Adrenal gland (tissue), 12 donors: ENCODE data around the gene PATJ. TPM values are rescaled to one million over a fixed set of nuclear protein-coding genes. Genes with fewer than 3 reads are reported as not detected.

Experiments used
- DNase-seq, 7 donors: peaks; one replicate each; pipeline ENCODE4 v3.0.0-alpha.2; 2019 to 2020
- H3K27ac ChIP-seq, 5 donors: fragments of 200-600 bp; sonication (generic) in 4 of 5; 1 replicate in 3 of 5; 2 replicates in 2 of 5; pipeline versions ENCODE4 v1.5.1 to v1.8.0; 2016 to 2020; ENCODE audit warnings: mild to moderate bottlenecking in 1 of 5
- H3K27me3 ChIP-seq: fragments of 200-600 bp; 2 replicates; pipeline ENCODE4 v1.8.0; 2021
- H3K36me3 ChIP-seq, 2 donors: fragments of 200-600 bp; replicated peaks in 1 of 2; 1 replicate in 1 of 2; 2 replicates in 1 of 2; pipeline versions ENCODE4 v1.5.1 to v1.8.0; 2018 to 2022
- H3K4me1 ChIP-seq, 2 donors: fragments of 200-600 bp; replicated peaks in 1 of 2; 1 replicate in 1 of 2; 2 replicates in 1 of 2; pipeline versions ENCODE4 v1.5.1 to v1.8.0; 2018 to 2021
- H3K4me3 ChIP-seq, 4 donors: fragments of 200-600 bp; sonication (generic) in 3 of 4; one replicate each; pipeline ENCODE4 v1.5.1; 2016 to 2018
- H3K9me3 ChIP-seq, 3 donors: fragments of 200-600 bp; sonication (generic) in 1 of 3; replicated peaks in 1 of 3; 1 replicate in 2 of 3; 2 replicates in 1 of 3; pipeline versions ENCODE4 v1.5.1 to v1.8.0; 2016 to 2021
- CTCF ChIP-seq, 6 experiments: fragments of 450-650 bp in 4 of 6; fragments of 200-600 bp in 2 of 6; sonication (generic) in 1 of 6; IDR thresholded peaks; 1 replicate in 5 of 6; 2 replicates in 1 of 6; pipeline versions ENCODE4 v1.5.1 to v1.8.0; 2016 to 2021; ENCODE audit warnings: antibody characterized with exemption in 6 of 6, mild to moderate bottlenecking in 2 of 6, moderate library complexity in 1 of 6
- POLR2A ChIP-seq, 2 donors: fragments of 450-650 bp; IDR thresholded peaks; one replicate each; pipeline ENCODE4 v1.6.1; 2017; ENCODE audit warnings: antibody characterized with exemption in 2 of 2, mild to moderate bottlenecking in 2 of 2, moderate library complexity in 1 of 2
- WGBS, 4 donors: extraction: QIAGEN DNeasy Blood & Tissue Kit in 2 of 4; methylation state at CpG; one replicate each; pipeline versions ENCODE4 v1.1.5 to v1.1.7; 2013 to 2017; 5-methylcytosine and 5-hydroxymethylcytosine counted together
- intact Hi-C, 2 donors: fragments of 100-400 bp; cut with DNase I; formaldehyde crosslinking; loops; one replicate each; pipeline versions ENCODE4 v1.14.1 to v1.15.0; 2022 to 2023
- polyA plus RNA-seq, 3 donors: library from polyadenylated mRNA; stranded (reverse); fragments of 200-250 nt in 2 of 3; fragments of 350-450 nt in 1 of 3; fragmentation: Illumina TruSeq in 1 of 3; extraction: RNeasy Lipid Tissue Mini Kit (QIAGEN cat#74804) in 1 of 3; gene quantifications; one replicate each; pipeline ENCODE4 v1.2.3, GENCODE V29; 2013 to 2014
- total RNA-seq, 9 donors: library from RNA; depleted of rRNA in 4 of 9; stranded (reverse); fragments of >200 nt in 4 of 9; fragments of 120-200 nt in 1 of 9; fragmentation: NEBNext Ultra II Directional in 1 of 9; extraction: Animal tissue kit (Norgen Biotek cat#: 25700) in 1 of 9; gene quantifications; one replicate each; pipeline versions ENCODE4 v1.1.0 to v1.2.4, GENCODE V29; 2013 to 2023
- donor health status: healthy with polysubstance abuse.
- donor health status: Bipolar disorder and iron deficiency.
- donor health status: DM: yes; HTN: yes; CAD: no.
- donor health status: DM: no; HTN: no; CAD: no.
- donor health status: DM: no; HTN: no; CAD: no.
- donor health status: DM: yes; HTN: yes; CAD: no.

Gene PATJ
- total and polyA plus RNA-seq, 12 donors: 6.8 to 36.6 (median 23.4) TPM

- intact Hi-C loops: no loop called here
- Histone ChIP-seq H3K27me3 (no peaks in the 10 kb centered on the region), H3K4me3 (peak overlapping the region in 1 of 4 donors; percentile 96), H3K27ac (peak overlapping the region in 3 of 5 donors; percentile 94 to 97 (median 96)), H3K9me3 (no peaks in the 10 kb centered on the region), H3K4me1 (peaks cover 6 to 12% of the 10 kb centered on the region in 2 donors), H3K36me3 (no peaks in the 10 kb centered on the region)
- TF ChIP-seq CTCF (IDR thresholded peaks at IDR 0.05) (no peak), POLR2A (IDR thresholded peaks at IDR 0.05) (peak in 1 of 2 donors; percentile 17)
- DNase-seq: peak in 2 of 7 donors; percentile 28 to 39
- 67 to 75% (median 75%) methylated on average over 6 of the region's 6 CpGs for WGBS, 4 donors
These were observed 1.7 kb downstream of the PATJ start for GRCh38 chr1:61743716-61744580.

GRCh38 chr1:61746813-61747212 lies 4.5 kb downstream of the PATJ start:
- intact Hi-C loops: no loop called here
- Histone ChIP-seq H3K27ac (peak overlapping the region in 1 of 5 donors; percentile 4), H3K4me1 (peaks cover 6 to 7% of the 10 kb centered on the region in 2 donors), H3K4me3 (no peak overlapping the region), H3K36me3 (no peaks in the 10 kb centered on the region), H3K27me3 (no peaks in the 10 kb centered on the region), H3K9me3 (no peaks in the 10 kb centered on the region)
- TF ChIP-seq POLR2A (IDR thresholded peaks at IDR 0.05) (no peak), CTCF (IDR thresholded peaks at IDR 0.05) (no peak)
- DNase-seq: no peak
- 0 to 77% (median 36%) methylated on average over 1 of the region's 1 CpG for WGBS, 4 donors

- intact Hi-C loops: no loop called here
- Histone ChIP-seq H3K4me3 (no peak overlapping the region), H3K4me1 (peaks cover 5 to 6% of the 10 kb centered on the region in 2 donors), H3K9me3 (no peaks in the 10 kb centered on the region), H3K36me3 (no peaks in the 10 kb centered on the region), H3K27me3 (no peaks in the 10 kb centered on the region), H3K27ac (no peak overlapping the region)
- DNase-seq: no peak
- TF ChIP-seq POLR2A (IDR thresholded peaks at IDR 0.05) (no peak), CTCF (IDR thresholded peaks at IDR 0.05) (no peak)
- WGBS, 4 donors: 96 to 98% (median 98%) methylated on average over 4 of the region's 4 CpGs
These were observed 6.3 kb downstream of the PATJ start for GRCh38 chr1:61748566-61748965.

GRCh38 chr1:61749574-61749973 lies 7.3 kb downstream of the PATJ start:
- Histone ChIP-seq H3K36me3 (no peaks in the 10 kb centered on the region), H3K27me3 (no peaks in the 10 kb centered on the region), H3K9me3 (no peaks in the 10 kb centered on the region), H3K4me3 (no peak overlapping the region), H3K4me1 (peaks cover 0 to 6% of the 10 kb centered on the region in 2 donors), H3K27ac (no peak overlapping the region)
- 88 to 97% (median 95%) methylated on average over 2 of the region's 2 CpGs for WGBS, 4 donors
- no peak for DNase-seq
- intact Hi-C loops: no loop called here
- no peak for TF ChIP-seq POLR2A (IDR thresholded peaks at IDR 0.05)
- no peak for TF ChIP-seq CTCF (IDR thresholded peaks at IDR 0.05)
